Esophagus squamous epithelium (tissue), 5 donors: ENCODE data around the gene ESR1. TPM values are rescaled to one million over a fixed set of nuclear protein-coding genes. Genes with fewer than 3 reads are reported as not detected.
"Not testable (repeated sequence)": the region's sequence is repeated elsewhere in the genome, so short reads cannot be mapped to it uniquely, and the experiment has no call there.

ENCODE experiments used
- DNase-seq: peaks from one replicate; lab custom pipeline; 2025; lab: John Stamatoyannopoulos, UW
- H3K27ac ChIP-seq, 4 donors: fragments of 200-600 bp; sonication (generic); one replicate each; pipeline ENCODE4 v1.5.1; 2016 to 2019; ENCODE audit warnings: mild to moderate bottlenecking in 1 of 4
- H3K27me3 ChIP-seq, 4 donors: fragments of 200-600 bp; sonication (generic); 1 replicate in 3 of 4; 2 replicates in 1 of 4; pipeline versions ENCODE4 v1.5.1 to v1.6.0; 2017 to 2021; ENCODE audit warnings: antibody characterized with exemption in 1 of 4
- H3K36me3 ChIP-seq, 3 donors: fragments of 200-600 bp; sonication (generic); one replicate each; pipeline ENCODE4 v1.5.1; 2016 to 2019
- H3K4me1 ChIP-seq, 3 donors: fragments of 200-600 bp; sonication (generic); one replicate each; pipeline ENCODE4 v1.5.1; 2017 to 2019
- H3K4me3 ChIP-seq, 4 donors: fragments of 200-600 bp; sonication (generic); 1 replicate in 3 of 4; 2 replicates in 1 of 4; pipeline ENCODE4 v1.5.1; 2016 to 2019; ENCODE audit warnings: mild to moderate bottlenecking in 2 of 4, moderate library complexity in 1 of 4
- H3K9me3 ChIP-seq, 3 donors: fragments of 200-600 bp; sonication (generic); one replicate each; pipeline ENCODE4 v1.5.1; 2016 to 2019
- POLR2A ChIP-seq, 4 donors: fragments of 450-650 bp; IDR thresholded peaks; one replicate each; pipeline ENCODE4 v1.6.1; 2017; ENCODE audit warnings: antibody characterized with exemption in 4 of 4, mild to moderate bottlenecking in 4 of 4, moderate library complexity in 3 of 4
- WGBS, 2 donors: methylation state at CpG; one replicate each; pipeline ENCODE4 v1.1.5; 2018; 5-methylcytosine and 5-hydroxymethylcytosine counted together
- intact Hi-C: fragments of 100-400 bp; cut with DNase I; formaldehyde crosslinking; loops from one replicate; pipeline ENCODE4 v1.15.0; 2022
- total RNA-seq, 4 donors: library from RNA; depleted of rRNA; stranded (reverse); fragments of >200 nt; gene quantifications; one replicate each; pipeline ENCODE4 v1.1.0, GENCODE V29; 2016
- TF ChIP-seq, protein P1 (sequence below), 6 experiments: fragments of 450-650 bp in 4 of 6; fragments of 200-600 bp in 2 of 6; sonication (generic) in 2 of 6; IDR thresholded peaks; one replicate each; pipeline ENCODE4 v1.5.1; 2016 to 2019; ENCODE audit warnings: antibody characterized with exemption in 6 of 6, mild to moderate bottlenecking in 4 of 6, moderate library complexity in 4 of 6
- donor health status: DM: yes; HTN: yes; CAD: no.

ESR1 gene
- total RNA-seq, 4 donors from 2014 or later = 0.40 to 1.1 (median 0.95) TPM; not detected in 1

DNA sequence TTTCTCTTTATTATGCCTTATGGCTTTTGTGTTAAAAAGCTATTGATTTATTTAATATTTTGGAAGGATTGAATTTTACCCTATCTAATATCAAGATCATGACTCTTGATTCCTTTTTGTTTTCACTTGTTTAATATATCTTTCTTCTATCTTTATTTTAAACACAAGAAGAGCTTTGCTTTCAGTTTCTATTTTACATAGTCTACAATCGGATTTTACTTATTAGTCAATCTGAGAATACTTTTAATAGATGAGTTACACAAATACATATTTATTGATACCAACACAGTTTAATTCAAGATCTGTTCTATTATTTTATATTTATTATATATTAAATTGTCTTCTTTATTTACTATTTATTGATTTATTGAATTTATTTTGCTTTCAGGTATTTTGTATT lies 218.8 kb downstream of the ESR1 start:
- Histone ChIP-seq H3K9me3 (peaks cover 0 to 11% (median 8%) of the 10 kb centered on the region in 3 donors), H3K27me3 (no peaks in the 10 kb centered on the region), H3K4me3 (peak overlapping the region in 1 of 4 donors; percentile 25), H3K4me1 (no peaks in the 10 kb centered on the region), H3K36me3 (no peaks in the 10 kb centered on the region), H3K27ac (no peak overlapping the region)
- TF ChIP-seq POLR2A (IDR thresholded peaks at IDR 0.05) = no peak
- TF ChIP-seq, protein P1, sequence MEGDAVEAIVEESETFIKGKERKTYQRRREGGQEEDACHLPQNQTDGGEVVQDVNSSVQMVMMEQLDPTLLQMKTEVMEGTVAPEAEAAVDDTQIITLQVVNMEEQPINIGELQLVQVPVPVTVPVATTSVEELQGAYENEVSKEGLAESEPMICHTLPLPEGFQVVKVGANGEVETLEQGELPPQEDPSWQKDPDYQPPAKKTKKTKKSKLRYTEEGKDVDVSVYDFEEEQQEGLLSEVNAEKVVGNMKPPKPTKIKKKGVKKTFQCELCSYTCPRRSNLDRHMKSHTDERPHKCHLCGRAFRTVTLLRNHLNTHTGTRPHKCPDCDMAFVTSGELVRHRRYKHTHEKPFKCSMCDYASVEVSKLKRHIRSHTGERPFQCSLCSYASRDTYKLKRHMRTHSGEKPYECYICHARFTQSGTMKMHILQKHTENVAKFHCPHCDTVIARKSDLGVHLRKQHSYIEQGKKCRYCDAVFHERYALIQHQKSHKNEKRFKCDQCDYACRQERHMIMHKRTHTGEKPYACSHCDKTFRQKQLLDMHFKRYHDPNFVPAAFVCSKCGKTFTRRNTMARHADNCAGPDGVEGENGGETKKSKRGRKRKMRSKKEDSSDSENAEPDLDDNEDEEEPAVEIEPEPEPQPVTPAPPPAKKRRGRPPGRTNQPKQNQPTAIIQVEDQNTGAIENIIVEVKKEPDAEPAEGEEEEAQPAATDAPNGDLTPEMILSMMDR (IDR thresholded peaks at IDR 0.05) = no peak
- intact Hi-C loops = no loop called here
- 14 to 28% methylated on average over 1 of the region's 1 CpG for WGBS, 2 donors
- no peak for DNase-seq

DNA sequence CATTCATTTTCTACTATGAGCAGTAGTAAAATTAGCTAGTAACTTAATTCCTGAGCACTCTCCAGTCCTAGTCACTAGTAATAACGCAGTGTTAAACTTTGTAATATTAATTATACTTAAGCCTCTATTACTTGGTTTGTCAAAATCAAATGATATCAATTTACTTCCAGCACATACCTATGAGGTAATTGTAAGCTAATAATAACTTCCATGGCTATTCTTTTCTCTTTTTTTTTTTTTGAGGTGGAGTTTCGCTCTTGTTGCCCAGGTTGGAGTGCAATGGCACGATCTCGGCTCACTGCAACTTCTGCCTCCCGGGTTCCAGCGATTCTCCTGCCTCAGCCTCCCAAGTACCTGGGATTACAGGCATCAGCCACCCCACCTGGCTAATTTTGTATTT lies 219.3 kb downstream of the ESR1 start:
- WGBS, 2 donors = 86 to 94% methylated on average over 6 of the region's 6 CpGs
- H3K27me3 ChIP-seq, DNase-seq, H3K4me3 ChIP-seq, H3K36me3 ChIP-seq, H3K27ac ChIP-seq, intact Hi-C loops, H3K4me1 ChIP-seq: not testable (repeated sequence)
- peaks cover 0 to 11% (median 8%) of the 10 kb centered on the region in 3 donors for H3K9me3 ChIP-seq

DNA sequence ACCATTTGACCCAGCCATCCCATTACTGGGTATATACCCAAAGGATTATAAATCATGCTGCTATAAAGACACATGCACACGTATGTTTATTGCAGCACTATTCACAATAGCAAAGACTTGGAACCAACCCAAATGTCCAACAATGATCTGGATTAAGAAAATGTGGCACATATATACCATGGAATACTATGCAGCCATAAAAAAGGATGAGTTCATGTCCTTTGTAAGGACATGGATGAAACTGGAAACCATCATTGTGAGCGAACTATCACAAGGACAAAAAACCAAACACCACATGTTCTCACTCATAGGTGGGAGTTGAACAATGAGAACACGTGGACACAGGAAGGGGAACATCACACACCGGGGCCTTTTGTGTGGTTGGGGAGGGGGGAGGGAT lies 226.3 kb downstream of the ESR1 start:
- H3K27me3 ChIP-seq, intact Hi-C loops, H3K4me3 ChIP-seq, H3K27ac ChIP-seq, H3K9me3 ChIP-seq, H3K36me3 ChIP-seq, H3K4me1 ChIP-seq, DNase-seq: not testable (repeated sequence)
- 91 to 93% methylated on average over 3 of the region's 4 CpGs for WGBS, 2 donors

DNA sequence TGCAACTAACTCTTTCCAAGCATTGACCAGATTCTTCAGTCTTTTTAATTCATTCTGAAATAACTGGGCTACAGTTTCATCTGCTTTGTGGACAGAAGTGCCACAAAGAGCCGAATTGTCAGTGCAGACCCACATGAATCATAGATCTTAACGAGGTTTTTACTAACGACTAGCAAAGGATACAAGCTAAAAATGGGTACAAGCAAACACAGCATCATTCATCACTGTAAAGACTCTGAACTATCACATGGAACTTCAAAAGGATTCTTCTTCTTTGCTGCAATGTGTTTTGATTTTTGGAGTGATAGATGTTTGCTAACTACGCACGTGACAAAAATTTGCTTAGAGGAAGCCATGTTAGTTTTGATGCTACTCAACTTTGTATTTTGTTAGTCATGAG lies 227.1 kb downstream of the ESR1 start:
- TF ChIP-seq, protein P1 (IDR thresholded peaks at IDR 0.05) = no peak
- TF ChIP-seq POLR2A (IDR thresholded peaks at IDR 0.05) = no peak

DNA sequence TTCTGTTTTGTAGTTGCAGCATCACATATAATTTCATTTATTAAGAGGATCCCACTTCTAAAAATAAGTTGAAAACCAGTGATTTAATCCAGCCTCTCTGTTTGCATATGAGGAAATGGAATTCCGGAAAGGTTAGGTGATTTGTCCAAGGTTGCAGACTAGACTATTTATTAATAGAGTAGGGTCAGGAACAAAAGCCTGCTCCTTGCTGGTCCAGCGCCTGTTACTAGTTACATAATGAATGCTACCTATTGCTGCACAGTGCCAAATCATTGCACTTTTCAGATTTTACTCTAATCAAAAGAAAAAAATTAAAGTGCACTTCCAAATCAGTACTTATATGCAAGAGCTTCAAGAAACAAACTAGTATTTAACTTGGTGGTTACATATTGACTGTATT lies 238.6 kb downstream of the ESR1 start:
- TF ChIP-seq, protein P1 (IDR thresholded peaks at IDR 0.05) = no peak
- no peak for TF ChIP-seq POLR2A (IDR thresholded peaks at IDR 0.05)
- H3K27me3 ChIP-seq = no peaks in the 10 kb centered on the region

More for the DNA sequence above, 227.1 kb downstream of the ESR1 start:
- no peak overlapping the region for H3K4me3 ChIP-seq
- H3K4me1 ChIP-seq = no peaks in the 10 kb centered on the region
- intact Hi-C loops = no loop called here
- H3K9me3 ChIP-seq = no peaks in the 10 kb centered on the region
- WGBS, 2 donors = 66 to 81% methylated on average over 5 of the region's 5 CpGs
- no peaks in the 10 kb centered on the region for H3K27me3 ChIP-seq
- H3K27ac ChIP-seq = no peak overlapping the region
- no peak for DNase-seq
- H3K36me3 ChIP-seq = no peaks in the 10 kb centered on the region

DNA sequence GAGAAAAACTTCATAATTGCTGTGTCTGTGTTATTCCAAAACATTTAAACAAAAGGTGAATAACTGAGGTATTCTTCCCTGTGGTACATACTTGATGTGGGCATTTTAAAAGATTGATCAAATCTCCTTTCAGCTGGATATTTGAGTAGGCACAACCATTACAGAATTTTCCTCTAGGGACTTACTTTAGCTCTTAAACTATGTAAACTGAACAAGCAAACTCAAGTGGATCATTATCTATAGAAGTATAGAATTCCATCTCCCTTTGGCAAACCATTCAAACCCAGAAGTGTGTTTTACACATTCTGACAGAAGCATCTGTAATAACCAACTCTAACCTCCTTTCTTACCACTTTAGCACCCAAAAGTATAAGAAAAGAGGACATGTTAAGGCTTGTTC lies 241.4 kb downstream of the ESR1 start:
- Histone ChIP-seq H3K4me3 (no peak overlapping the region), H3K36me3 (no peaks in the 10 kb centered on the region), H3K9me3 (no peaks in the 10 kb centered on the region), H3K27ac (no peak overlapping the region), H3K4me1 (no peaks in the 10 kb centered on the region), H3K27me3 (no peaks in the 10 kb centered on the region)
- no peak for DNase-seq
- intact Hi-C loops = no loop called here
- TF ChIP-seq, protein P1 (IDR thresholded peaks at IDR 0.05) = no peak
- TF ChIP-seq POLR2A (IDR thresholded peaks at IDR 0.05) = no peak

More for the DNA sequence above, 238.6 kb downstream of the ESR1 start:
- no peak for DNase-seq
- intact Hi-C loops = no loop called here
- Histone ChIP-seq H3K4me1 (no peaks in the 10 kb centered on the region), H3K4me3 (no peak overlapping the region), H3K27ac (no peak overlapping the region), H3K9me3 (no peaks in the 10 kb centered on the region), H3K36me3 (no peaks in the 10 kb centered on the region)
- WGBS, 2 donors = 60 to 78% methylated on average over 2 of the region's 2 CpGs
